GM21825 (cell line): ENCODE results near the gene ZC3H7B.
"Not testable (repeated sequence)": the region's sequence is repeated elsewhere in the genome, so short reads cannot be mapped to it uniquely, and the experiment has no call there.

Source experiments
- ATAC-seq: cut with Tn5 transposase; IDR thresholded peaks from one replicate; pipeline ENCODE4 v1.9.1; 2021; ENCODE audit warnings: mild to moderate bottlenecking, moderate library complexity; ENCODE audit not compliant: unreplicated experiment

ZC3H7B gene

GRCh38 chr22:41301085-41302020, at the start of gene ZC3H7B:
Gene ZC3H7B, plus strand, starts transcription at chr22:41301525. Its CDS starts 19,136 bp downstream, at chr22:41320661.
- peak; percentile 83 for ATAC-seq

GRCh38 chr22:41252365-41252764, 49.0 kb upstream of the ZC3H7B start:
- ATAC-seq = no peak

GRCh38 chr22:41254230-41254629, 47.1 kb upstream of the ZC3H7B start:
- no peak for ATAC-seq

- ATAC-seq = no peak
These were observed 44.8 kb upstream of the ZC3H7B start for GRCh38 chr22:41256254-41257253.

- no peak for ATAC-seq
These were observed 43.6 kb upstream of the ZC3H7B start for GRCh38 chr22:41257696-41258095.

GRCh38 chr22:41259756-41260155, 41.6 kb upstream of the ZC3H7B start:
- not testable (repeated sequence) for ATAC-seq

GRCh38 chr22:41260871-41261270, 40.5 kb upstream of the ZC3H7B start:
- ATAC-seq = no peak

- ATAC-seq = no peak
These were observed 39.6 kb upstream of the ZC3H7B start for GRCh38 chr22:41261541-41262249.

GRCh38 chr22:41262250-41262765, 39.0 kb upstream of the ZC3H7B start:
- no peak for ATAC-seq

GRCh38 chr22:41263704-41264103, 37.6 kb upstream of the ZC3H7B start:
- ATAC-seq = no peak

- ATAC-seq = no peak
These were observed 36.9 kb upstream of the ZC3H7B start for GRCh38 chr22:41264408-41264941.

GRCh38 chr22:41267958-41268357, 33.4 kb upstream of the ZC3H7B start:
- ATAC-seq = no peak

GRCh38 chr22:41271787-41272186, 29.5 kb upstream of the ZC3H7B start:
- no peak for ATAC-seq

GRCh38 chr22:41273128-41273527, 28.2 kb upstream of the ZC3H7B start:
- no peak for ATAC-seq

- no peak for ATAC-seq
These were observed 26.5 kb upstream of the ZC3H7B start for GRCh38 chr22:41274856-41275255.

- no peak for ATAC-seq
These were observed 21.3 kb upstream of the ZC3H7B start for GRCh38 chr22:41280065-41280464.

GRCh38 chr22:41280854-41281253, 20.5 kb upstream of the ZC3H7B start:
- no peak for ATAC-seq

GRCh38 chr22:41284465-41284864, 16.9 kb upstream of the ZC3H7B start:
- no peak for ATAC-seq

GRCh38 chr22:41285441-41285819, 15.9 kb upstream of the ZC3H7B start:
- peak; percentile 11 for ATAC-seq
